HepG2 (cell line): Measurements from ENCODE around the gene LZTR1. TPM values are rescaled to one million over a fixed set of nuclear protein-coding genes. Genes with fewer than 3 reads are reported as not detected.
A peak's percentile ranks its signal among the peaks of the same experiment; 100 is the strongest.

Experiments
- AGO2 ChIP-seq: fragments of 200-400 bp; formaldehyde crosslinking; optimal IDR thresholded peaks from 2 replicates; pipeline ENCODE3; 2017; ENCODE audit warnings: mild to moderate bottlenecking, low read depth, low read length, moderate library complexity
- ATAD3A ChIP-seq: sonication (generic); formaldehyde crosslinking; IDR thresholded peaks from 2 replicates; pipeline ENCODE4 v1.4.0; 2020; ENCODE audit warnings: missing genetic modification reagents
- DMAP1 ChIP-seq: IDR thresholded peaks from 2 replicates; pipeline ENCODE4 v1.6.1; 2016
- E2F2 ChIP-seq: sonication (generic); formaldehyde crosslinking; IDR thresholded peaks from 2 replicates; pipeline ENCODE4 v1.4.0; 2020; ENCODE audit warnings: missing genetic modification reagents, borderline replicate concordance
- FOXO4 ChIP-seq: sonication (generic); formaldehyde crosslinking; conservative IDR thresholded peaks from 2 replicates; pipeline ENCODE4 v1.8.1; 2023; ENCODE audit warnings: missing genetic modification reagents
- HOXA7 ChIP-seq: sonication (generic); formaldehyde crosslinking; IDR thresholded peaks from 2 replicates; pipeline ENCODE4 v1.8.1; 2022; ENCODE audit warnings: mild to moderate bottlenecking, missing genetic modification reagents, moderate library complexity
- KLF11 ChIP-seq: IDR thresholded peaks from 2 replicates; pipeline ENCODE4 v1.6.1; 2016; ENCODE audit warnings: missing compliant biosample characterization
- PTBP1 ChIP-seq: fragments of 200-400 bp; formaldehyde crosslinking; IDR thresholded peaks from 2 replicates; pipeline ENCODE4 v1.6.1; 2018; ENCODE audit warnings: low read length, low read depth; ENCODE audit not compliant: poor library complexity, severe bottlenecking
- RORA ChIP-seq: sonication (generic); formaldehyde crosslinking; IDR thresholded peaks from 2 replicates; pipeline ENCODE4 v1.5.0; 2020; ENCODE audit warnings: mild to moderate bottlenecking, missing genetic modification reagents, moderate library complexity
- THAP11 ChIP-seq: IDR thresholded peaks from 2 replicates; pipeline ENCODE4 v1.6.1; 2016; ENCODE audit warnings: missing biosample characterization, missing genetic modification reagents
- U2AF2 ChIP-seq: fragments of 200-400 bp; formaldehyde crosslinking; IDR thresholded peaks from 2 replicates; pipeline ENCODE4 v1.6.1; 2017; ENCODE audit warnings: low read depth, mild to moderate bottlenecking, low read length
- ZFYVE20 ChIP-seq: sonication (generic); formaldehyde crosslinking; IDR thresholded peaks from 2 replicates; pipeline ENCODE4 v1.8.0; 2023; ENCODE audit warnings: low read depth, mild to moderate bottlenecking, moderate library complexity, missing genetic modification reagents, borderline replicate concordance
- ZNF124 ChIP-seq: sonication (generic); formaldehyde crosslinking; IDR thresholded peaks from 2 replicates; pipeline ENCODE4 v1.4.0; 2020; ENCODE audit warnings: missing genetic modification reagents
- ZNF256 ChIP-seq: sonication (generic); formaldehyde crosslinking; conservative IDR thresholded peaks from 2 replicates; pipeline ENCODE4 v1.4.0; 2020; ENCODE audit warnings: missing genetic modification reagents
- ZNF34 ChIP-seq: sonication (generic); formaldehyde crosslinking; IDR thresholded peaks from 2 replicates; pipeline ENCODE4 v1.4.0; 2020; ENCODE audit warnings: mild to moderate bottlenecking, missing genetic modification reagents, borderline replicate concordance
- ZNF460 ChIP-seq: sonication (generic); formaldehyde crosslinking; IDR thresholded peaks from 2 replicates; pipeline ENCODE4 v1.5.1; 2020; ENCODE audit warnings: missing genetic modification reagents, mild to moderate bottlenecking, borderline replicate concordance
- ZNF468 ChIP-seq: sonication (generic); formaldehyde crosslinking; IDR thresholded peaks from 2 replicates; pipeline ENCODE4 v1.8.0; 2022; ENCODE audit warnings: mild to moderate bottlenecking, moderate library complexity, missing genetic modification reagents
- ZNF609 ChIP-seq: sonication (generic); formaldehyde crosslinking; IDR thresholded peaks from 2 replicates; pipeline ENCODE4 v1.4.0; 2020; ENCODE audit warnings: mild to moderate bottlenecking, missing genetic modification reagents, borderline replicate concordance
- ZNF644 ChIP-seq: IDR thresholded peaks from 2 replicates; pipeline ENCODE4 v1.6.1; 2016; ENCODE audit warnings: low read depth
- ZNF660 ChIP-seq: sonication (generic); formaldehyde crosslinking; IDR thresholded peaks from 2 replicates; pipeline ENCODE4 v1.5.1; 2020; ENCODE audit warnings: mild to moderate bottlenecking, low read depth, missing genetic modification reagents, borderline replicate concordance
- ZNF800 ChIP-seq: sonication (generic); formaldehyde crosslinking; IDR thresholded peaks from 2 replicates; pipeline ENCODE4 v1.4.0; 2020; ENCODE audit warnings: missing genetic modification reagents
- ZNF841 ChIP-seq: sonication (generic); formaldehyde crosslinking; IDR thresholded peaks from 2 replicates; pipeline ENCODE4 v1.8.1; 2023; ENCODE audit warnings: missing genetic modification reagents, borderline replicate concordance
- polyA plus RNA-seq, 8 experiments: library from polyadenylated mRNA; depleted of rRNA in 3 of 8; stranded (reverse) in 7 of 8; unstranded in 1 of 8; fragments of >200 nt; fragmentation: Illumina TruSeq in 4 of 8; extraction: Trizol in 4 of 8; gene quantifications; 2 replicates each; pipeline versions ENCODE4 v1.2.1 to v1.2.3, GENCODE V29; 2011 to 2016; ENCODE audit warnings: low read depth in 4 of 8, missing spikeins in 1 of 8, mixed read lengths in 1 of 8; ENCODE audit not compliant: insufficient read depth in 1 of 8
- total RNA-seq, 5 experiments: library from RNA; depleted of rRNA; stranded (reverse); fragments of >200 nt; fragmentation: Illumina TruSeq; extraction: Trizol; gene quantifications; 2 replicates each; pipeline ENCODE4 v1.2.3, GENCODE V29; 2016; ENCODE audit warnings: low read depth in 1 of 5

LZTR1 gene
- total and polyA plus RNA-seq, 2 of the 13 experiments (the other 11 are each of a cell fraction or from before 2014, with no cell fraction given) = 21.8 to 22.4 TPM

- TF ChIP-seq E2F2 (CRISPR knock-in tag) (no peak), PTBP1 (no peak), ATAD3A (CRISPR knock-in tag) (no peak), RORA (CRISPR knock-in tag) (no peak), DMAP1 (peak; percentile 3; the same call in 1 of the 2 replicates), ZNF256 (CRISPR knock-in tag) (no peak), ZNF34 (CRISPR knock-in tag) (peak; percentile 65; the same call in 1 of the 2 replicates), ZNF468 (CRISPR knock-in tag) (no peak; the same call in 1 of the 2 replicates), ZNF800 (CRISPR knock-in tag) (peak; percentile 41; the same call in 1 of the 2 replicates), ZFYVE20 (0 out of 2 replicates have a peak, but pooled peaks have one; percentile 76), ZNF660 (CRISPR knock-in tag) (no peak), HOXA7 (no peak), ZNF644 (CRISPR knock-in tag) (no peak), KLF11 (CRISPR knock-in tag) (no peak), ZNF841 (no peak), ZNF609 (CRISPR knock-in tag) (no peak; the same call in 1 of the 2 replicates), ZNF460 (CRISPR knock-in tag) (no peak), AGO2 (no peak), FOXO4 (CRISPR knock-in tag) (no peak), ZNF124 (CRISPR knock-in tag) (no peak), THAP11 (CRISPR knock-in tag) (no peak), U2AF2 (no peak)
These were observed 24.9 kb upstream of the LZTR1 start (continued) for GRCh38 chr22:20957102-20957682.
